Fibroblast of skin of left biceps (primary cell): ENCODE data around the gene TNIK.
"Not testable (repeated sequence)": the region's sequence is repeated elsewhere in the genome, so short reads cannot be mapped to it uniquely, and the experiment has no call there.

ENCODE experiments used
- DNase-seq, 2 experiments: peaks; one replicate each; pipeline ENCODE4 v3.0.0-alpha.2; 2013; ENCODE audit warnings: low read depth in 2 of 2

The TNIK gene

DNA sequence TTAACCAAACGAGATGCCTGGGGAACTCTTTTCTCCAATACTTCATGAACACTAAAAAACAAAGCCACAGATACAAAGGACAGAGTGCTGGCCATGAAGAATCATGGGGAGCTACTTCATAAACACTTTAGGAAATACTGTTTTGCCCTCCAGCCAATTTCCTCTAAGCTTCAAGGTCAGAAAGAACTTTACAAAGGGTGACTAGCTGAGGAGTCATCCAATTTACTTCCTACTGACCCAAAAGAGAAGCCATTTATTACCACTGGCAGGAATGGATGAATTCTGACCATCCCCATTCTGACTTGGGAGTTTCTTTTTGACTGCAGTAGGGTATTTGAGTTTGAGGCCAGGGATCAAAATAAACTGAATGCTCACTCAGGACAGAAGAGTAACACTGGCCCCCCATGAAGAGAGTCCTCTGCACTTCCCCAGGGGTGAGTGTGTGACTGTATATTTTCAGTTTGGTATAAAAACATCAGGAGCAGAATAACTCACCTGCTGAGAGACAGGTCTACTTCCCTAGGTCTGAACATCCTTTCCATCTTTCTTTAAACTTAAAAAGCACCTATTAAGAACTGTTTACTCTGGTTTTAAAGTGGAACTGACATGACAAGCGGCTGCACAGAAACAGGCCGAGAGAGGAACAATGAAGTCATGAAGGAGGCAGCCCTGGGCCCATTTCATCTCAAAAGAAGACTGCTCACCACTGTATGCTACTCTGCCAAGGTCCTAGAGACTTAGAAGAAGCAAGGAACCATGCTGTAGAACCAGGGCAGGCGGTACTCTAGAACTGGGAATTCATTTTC lies 203.6 kb downstream of the TNIK start:
- no peak for DNase-seq

DNA sequence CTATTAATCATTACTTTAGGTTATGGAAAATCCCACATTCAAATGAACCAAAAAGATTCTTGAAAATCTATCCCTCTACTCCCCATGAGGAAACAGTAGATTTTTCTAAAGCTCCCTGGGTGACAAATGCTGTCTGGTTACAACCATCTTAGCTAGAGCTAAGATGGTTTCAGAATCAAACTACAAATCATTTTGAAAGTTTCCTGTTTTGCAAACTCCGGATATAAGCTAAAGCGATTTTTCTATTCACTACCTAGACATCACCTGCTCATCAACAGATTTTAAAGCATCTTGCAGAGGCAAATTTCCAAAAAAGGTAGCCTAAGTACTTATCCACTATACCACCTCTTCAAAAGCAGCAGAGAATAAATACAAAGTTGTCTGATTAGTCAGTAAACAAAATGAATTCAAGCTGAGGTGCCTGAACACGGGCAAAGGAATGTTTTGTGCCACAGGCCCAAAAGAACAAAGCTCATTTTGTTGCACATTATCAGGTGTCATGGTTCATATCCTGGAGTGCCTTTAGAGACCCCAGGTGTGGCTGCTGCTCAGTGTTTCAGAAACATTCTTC lies 204.9 kb downstream of the TNIK start:
- no peak for DNase-seq

DNA sequence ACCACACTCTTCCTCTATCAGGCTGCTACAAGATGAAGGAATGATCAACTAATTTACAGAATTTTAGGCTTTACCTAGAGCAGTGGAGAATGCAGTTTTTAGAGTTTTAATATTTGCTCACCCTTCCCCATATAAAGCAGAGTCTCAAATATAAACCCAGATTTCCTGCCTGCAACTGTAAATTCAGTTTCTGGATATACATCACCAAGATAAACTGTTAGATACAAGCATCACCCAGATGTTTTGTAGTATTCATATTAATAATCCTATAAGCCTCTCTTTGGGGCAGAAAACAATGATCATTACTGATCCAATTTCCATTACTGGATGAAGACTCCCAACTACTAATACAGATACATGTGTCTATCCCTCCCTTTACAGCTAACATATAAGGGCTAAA lies 205.9 kb downstream of the TNIK start:
- DNase-seq, result no peak

DNA sequence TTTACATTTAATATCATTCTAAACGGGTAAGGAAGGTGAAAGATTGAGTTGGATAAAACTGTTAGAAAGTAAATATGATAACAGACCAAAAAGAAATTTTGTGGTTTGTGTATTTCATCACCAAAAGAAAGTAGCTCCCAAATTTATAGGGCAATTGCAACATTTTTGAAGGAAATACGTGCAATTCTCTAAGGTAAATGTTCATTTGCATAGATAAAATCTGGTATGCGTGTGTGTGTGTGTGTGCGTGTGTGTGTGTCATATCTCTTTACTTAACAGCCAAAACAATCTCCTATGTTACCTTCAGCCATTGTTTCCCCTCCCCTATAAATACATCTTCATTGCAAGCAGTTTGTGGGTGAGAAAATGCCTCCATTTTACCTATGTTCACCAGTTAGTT lies 208.4 kb downstream of the TNIK start:
- peak in 1 of 2 experiments; percentile 17 for DNase-seq

DNA sequence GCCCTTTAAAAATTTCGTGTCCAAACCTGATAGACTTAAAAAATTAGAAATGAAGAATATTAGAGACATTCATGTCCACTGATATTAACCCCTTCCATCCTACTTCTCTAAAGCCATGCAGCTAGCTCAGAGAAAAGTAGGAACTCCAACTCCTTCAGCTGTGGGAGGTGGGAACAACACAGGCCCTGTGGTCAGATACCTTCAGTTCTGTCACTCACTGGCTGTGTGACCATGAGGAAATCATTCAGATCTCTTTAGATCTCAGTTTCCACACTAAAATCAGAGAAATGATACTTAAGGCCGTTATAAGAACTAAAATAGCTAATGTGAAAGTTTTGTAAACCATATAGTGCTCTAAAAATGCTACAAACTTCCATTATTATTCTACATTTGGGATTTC lies 209.8 kb downstream of the TNIK start:
- DNase-seq, result no peak

DNA sequence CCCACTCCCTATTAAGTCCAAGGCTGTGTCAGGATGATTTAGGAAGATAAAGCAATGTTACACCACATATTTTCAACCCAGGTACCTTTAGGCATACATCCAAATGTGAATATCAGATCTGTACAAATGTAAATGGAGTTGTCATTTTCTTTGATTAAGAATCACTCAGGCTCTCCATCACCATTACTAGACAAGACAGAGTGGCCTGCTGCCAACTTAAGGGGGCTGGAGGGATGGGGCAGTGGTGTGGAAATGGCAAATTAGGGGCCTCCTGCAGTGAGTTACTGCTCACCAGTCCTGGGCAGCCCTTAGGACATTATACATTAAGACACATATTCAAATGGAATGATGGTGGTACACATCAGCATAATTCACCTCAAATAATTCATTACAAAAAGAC lies 211.0 kb downstream of the TNIK start:
- no peak for DNase-seq

GRCh38 chr3:171248426-171249111 lies 211.6 kb downstream of the TNIK start:
- DNase-seq, result no peak

- DNase-seq, result no peak
Measured at GRCh38 chr3:171245796-171246765, 214.1 kb downstream of the TNIK start.

DNA sequence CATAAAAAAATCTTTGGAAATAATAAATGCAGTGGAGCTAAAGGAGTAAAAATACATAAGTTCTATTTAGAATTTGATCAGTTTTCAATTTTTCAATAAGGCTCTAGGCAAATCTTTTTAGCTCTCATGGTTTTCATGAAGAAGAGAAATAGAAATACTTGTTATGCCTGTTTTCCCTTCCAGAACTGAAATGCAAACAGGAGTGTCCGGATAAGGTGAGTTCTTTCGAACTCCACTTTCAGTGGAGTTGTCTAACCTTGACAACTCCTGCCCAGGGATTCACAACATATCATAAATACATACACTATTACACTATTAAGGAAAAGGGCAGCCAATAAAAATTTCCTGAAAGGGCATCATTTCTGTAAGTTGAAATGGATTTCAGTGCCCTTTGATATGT lies 217.3 kb downstream of the TNIK start:
- DNase-seq, result no peak

- DNase-seq, result no peak
Measured at GRCh38 chr3:171242170-171242569, 218.0 kb downstream of the TNIK start.

- not testable (repeated sequence) for DNase-seq
Measured at GRCh38 chr3:171241655-171242054, 218.6 kb downstream of the TNIK start.

- DNase-seq, result no peak
Measured at GRCh38 chr3:171240504-171240835, 219.7 kb downstream of the TNIK start.

GRCh38 chr3:171239757-171240503 lies 220.3 kb downstream of the TNIK start:
- no peak for DNase-seq

DNA sequence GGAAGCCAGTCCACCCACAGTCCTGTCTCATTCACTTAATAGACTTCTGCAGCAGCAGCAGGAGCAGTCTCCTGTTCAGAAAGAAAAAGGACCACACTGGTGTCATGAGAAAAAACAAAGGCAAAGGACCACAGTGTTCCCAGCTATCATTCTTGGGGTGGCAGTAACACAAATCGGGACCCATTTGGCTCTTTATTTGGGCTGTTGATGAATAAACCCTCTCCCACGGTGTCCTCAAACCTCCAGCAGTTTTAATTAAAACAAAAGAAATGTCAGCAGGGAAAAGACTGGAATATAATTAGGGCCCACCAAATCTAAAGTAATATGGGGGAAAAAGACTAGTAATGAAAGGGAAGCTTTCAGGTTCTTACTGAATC lies 223.2 kb downstream of the TNIK start:
- DNase-seq, result no peak

DNA sequence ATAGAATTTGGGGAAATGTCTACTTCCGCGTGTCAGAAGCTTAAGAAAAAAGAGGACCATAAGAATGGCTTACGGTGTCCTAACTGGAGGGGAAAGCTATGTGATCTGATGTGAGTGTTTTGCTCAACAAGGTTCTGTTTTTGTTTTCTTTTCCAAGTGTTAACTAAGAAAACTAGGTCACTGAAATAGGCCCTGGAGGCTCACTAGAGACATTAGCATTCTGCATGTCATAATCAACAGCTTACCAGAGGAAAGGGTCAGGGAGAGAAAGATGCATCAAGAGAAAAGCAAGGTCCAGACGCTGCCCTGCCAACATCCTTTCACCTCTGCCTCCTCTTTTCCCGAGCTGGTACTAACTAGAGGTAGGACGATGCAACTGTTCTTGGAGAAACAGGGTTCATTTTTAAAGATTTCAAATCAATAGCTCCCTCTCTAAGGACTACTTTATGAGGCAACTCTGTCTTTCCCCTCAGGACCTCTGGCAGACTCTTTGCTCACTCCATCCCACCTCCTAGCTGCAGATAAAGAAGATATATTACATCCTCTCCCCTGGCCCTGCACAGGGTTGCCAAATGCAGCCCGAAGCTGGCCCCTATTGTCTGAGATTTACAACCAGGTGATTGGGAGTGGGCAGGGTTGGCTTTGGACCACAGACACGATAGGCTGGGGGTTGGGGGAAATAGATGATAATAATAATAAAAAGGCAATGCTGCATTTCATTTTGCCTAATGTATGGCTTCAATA lies 223.8 kb downstream of the TNIK start:
- DNase-seq, result no peak

GRCh38 chr3:171234298-171235010 lies 225.8 kb downstream of the TNIK start:
- no peak for DNase-seq

- DNase-seq, result no peak
Measured at GRCh38 chr3:171231361-171231760, 228.8 kb downstream of the TNIK start.

GRCh38 chr3:171230865-171231264 lies 229.3 kb downstream of the TNIK start:
- no peak for DNase-seq

DNA sequence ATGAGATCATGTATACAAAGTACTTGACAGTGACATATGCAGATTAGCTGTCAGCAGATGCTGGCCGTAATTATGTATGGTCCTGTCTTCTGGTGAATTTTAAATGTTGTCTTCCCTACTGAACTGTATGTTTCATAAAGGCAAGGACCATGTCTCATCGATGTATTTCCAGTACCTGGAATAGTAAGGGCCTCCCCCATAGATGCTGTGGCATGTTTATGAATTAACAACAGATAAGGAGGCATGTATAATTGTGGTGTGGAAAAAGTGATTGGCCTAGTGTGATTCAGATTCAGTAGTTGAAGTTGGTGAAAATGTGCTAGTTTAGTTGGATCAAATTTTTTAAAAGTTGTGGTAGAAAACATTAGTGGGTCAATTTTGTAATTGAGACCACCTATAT lies 231.0 kb downstream of the TNIK start:
- no peak for DNase-seq

DNA sequence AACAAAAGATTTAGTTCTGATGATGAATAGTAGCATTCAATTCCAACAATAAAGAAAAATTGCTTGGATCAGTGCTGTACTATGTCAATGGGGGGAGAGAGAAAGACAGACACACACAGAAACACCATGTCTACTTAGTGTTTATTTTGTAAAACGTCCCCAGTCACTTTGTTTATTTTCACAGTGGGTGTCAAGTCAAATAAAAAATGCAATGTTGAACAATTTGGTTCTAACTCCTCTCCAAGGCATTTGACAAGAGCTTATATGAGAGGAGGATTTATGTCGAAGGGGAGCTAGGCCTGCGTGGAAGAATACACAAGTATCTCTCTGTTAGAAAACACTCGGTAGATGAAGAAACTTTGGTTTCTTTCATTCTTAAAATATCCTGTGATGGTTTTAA lies 232.0 kb downstream of the TNIK start:
- no peak for DNase-seq
